HepG2 (cell line): ENCODE data around the gene U2AF2.

Source experiments
- EP300 ChIP-seq, 3 experiments: sonication (generic) in 1 of 3; formaldehyde crosslinking in 1 of 3; IDR thresholded peaks; 2 replicates each; pipeline versions ENCODE4 v1.5.1 to v1.6.1; 2011 to 2020; ENCODE audit warnings: low read depth in 2 of 3, low read length in 2 of 3, borderline replicate concordance in 1 of 3, improper control_type of control experiment in 1 of 3, mild to moderate bottlenecking in 1 of 3, missing genetic modification reagents in 1 of 3, moderate library complexity in 1 of 3
- MED1 ChIP-seq: sonication (generic); formaldehyde crosslinking; IDR thresholded peaks from 2 replicates; pipeline ENCODE4 v1.4.0; 2020; ENCODE audit warnings: missing genetic modification reagents

- TF ChIP-seq MED1 (CRISPR knock-in tag) (no peak), EP300 (IDR thresholded peaks at IDR 0.05; ENCODE audit: low read depth in 2 of 2, low read length in 2 of 2) (no peak), EP300 (CRISPR knock-in tag; IDR thresholded peaks at IDR 0.05; ENCODE audit: borderline replicate concordance) (no peak)
Measured at GRCh38 chr19:55611300-55611982, 43.4 kb upstream of the U2AF2 start.
